Endodermal cell (in vitro differentiated cells): ENCODE measurements around the gene FBLN2. TPM values are rescaled to one million over a fixed set of nuclear protein-coding genes. Genes with fewer than 3 reads are reported as not detected.

ENCODE experiments used
- DNase-seq: peaks from one replicate; pipeline ENCODE4 v3.0.0-alpha.2; 2017
- H3K27ac ChIP-seq: 2 replicates; pipeline ENCODE4 v1.5.1; 2013; ENCODE audit warnings: mild to moderate bottlenecking, low read depth, low read length, moderate library complexity
- H3K27me3 ChIP-seq: 2 replicates; pipeline ENCODE4 v1.6.1; 2013; ENCODE audit warnings: mild to moderate bottlenecking, low read length, moderate library complexity; ENCODE audit not compliant: insufficient read depth, control insufficient read depth, poor library complexity, severe bottlenecking
- H3K36me3 ChIP-seq: 2 replicates; pipeline ENCODE4 v1.7.0; 2013; ENCODE audit warnings: mild to moderate bottlenecking, low read length, moderate library complexity; ENCODE audit not compliant: control insufficient read depth, insufficient read depth
- H3K4me1 ChIP-seq: one replicate; pipeline ENCODE4 v1.7.0; 2013; ENCODE audit warnings: low read length; ENCODE audit not compliant: control insufficient read depth, insufficient read depth
- H3K4me3 ChIP-seq: 2 replicates; pipeline ENCODE4 v1.5.1; 2013; ENCODE audit warnings: mild to moderate bottlenecking, low read length, moderate library complexity
- H3K9ac ChIP-seq: 2 replicates; pipeline ENCODE4 v1.6.1; 2013; ENCODE audit warnings: mild to moderate bottlenecking, low read length, moderate library complexity; ENCODE audit not compliant: poor library complexity, severe bottlenecking; ENCODE audit errors: extremely low read depth
- H3K9me3 ChIP-seq: 2 replicates; pipeline ENCODE4 v1.6.1; 2013; ENCODE audit warnings: mild to moderate bottlenecking, low read length, moderate library complexity; ENCODE audit not compliant: control insufficient read depth
- H3K27ac Mint-ChIP-seq: 2 replicates; pipeline ENCODE4 v1.8.0; 2020; ENCODE audit warnings: mixed read lengths
- H3K27me3 Mint-ChIP-seq: 2 replicates; pipeline ENCODE4 v1.8.0; 2021; ENCODE audit warnings: mild to moderate bottlenecking, mixed read lengths; ENCODE audit not compliant: insufficient read depth
- H3K36me3 Mint-ChIP-seq: 2 replicates; pipeline ENCODE4 v1.8.0; 2020; ENCODE audit warnings: low read depth, mixed read lengths
- H3K4me1 Mint-ChIP-seq: 2 replicates; pipeline ENCODE4 v1.8.0; 2020; ENCODE audit warnings: mixed read lengths
- H3K4me3 Mint-ChIP-seq: 2 replicates; pipeline ENCODE4 v1.8.0; 2020; ENCODE audit warnings: mild to moderate bottlenecking, moderate library complexity, mixed read lengths
- H3K9me3 Mint-ChIP-seq: 2 replicates; pipeline ENCODE4 v1.8.0; 2020; ENCODE audit warnings: mild to moderate bottlenecking, mixed read lengths
- WGBS, 2 experiments: methylation state at CpG; one replicate each; pipeline versions ENCODE4 v1.1.5 to v1.1.7; 2013; ENCODE audit warnings: missing lambda C conversion rate in 2 of 2, mixed read lengths in 1 of 2; ENCODE audit not compliant: insufficient coverage in 1 of 2, insufficient read length in 1 of 2; 5-methylcytosine and 5-hydroxymethylcytosine counted together
- total RNA-seq, 2 donors: library from RNA; stranded (reverse); fragmentation: NEBNext Ultra II Directional in 1 of 2; extraction: Animal tissue kit (Norgen Biotek cat#: 25700) in 1 of 2; gene quantifications; 2 replicates in 1 of 2; 3 replicates in 1 of 2; pipeline ENCODE4 v1.2.1, GENCODE V29; 2021
- TF ChIP-seq, protein P1 (sequence below): fragments of 200-600 bp; sonication (generic); conservative IDR thresholded peaks from 2 replicates; pipeline ENCODE4 v1.5.0; 2021; ENCODE audit warnings: antibody characterized with exemption, mild to moderate bottlenecking

The FBLN2 gene
- total RNA-seq, 2 donors from 2014 or later = 86.1 to 136 TPM

DNA sequence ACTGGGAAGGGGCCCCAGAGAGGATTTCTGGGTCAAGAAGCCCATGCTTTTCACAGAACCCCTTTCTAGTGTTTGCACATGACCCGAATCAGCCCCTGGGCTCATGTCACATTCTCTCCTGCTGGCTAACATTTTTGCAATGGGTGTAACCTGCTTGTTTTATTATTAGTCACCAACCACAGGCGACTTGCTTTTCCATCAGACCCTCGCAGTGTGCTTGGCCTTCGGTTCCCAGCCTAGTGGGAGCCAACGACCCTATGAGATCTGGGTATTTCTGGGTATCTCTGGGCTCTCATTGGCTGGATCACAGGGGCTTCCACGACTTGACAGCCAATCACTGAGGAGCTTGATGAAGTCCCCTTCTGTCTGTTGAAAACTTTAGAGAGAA is 11.0 kb upstream of the FBLN2 start:
- H3K36me3 ChIP-seq = no peaks in the 10 kb centered on the region
- TF ChIP-seq, protein P1, sequence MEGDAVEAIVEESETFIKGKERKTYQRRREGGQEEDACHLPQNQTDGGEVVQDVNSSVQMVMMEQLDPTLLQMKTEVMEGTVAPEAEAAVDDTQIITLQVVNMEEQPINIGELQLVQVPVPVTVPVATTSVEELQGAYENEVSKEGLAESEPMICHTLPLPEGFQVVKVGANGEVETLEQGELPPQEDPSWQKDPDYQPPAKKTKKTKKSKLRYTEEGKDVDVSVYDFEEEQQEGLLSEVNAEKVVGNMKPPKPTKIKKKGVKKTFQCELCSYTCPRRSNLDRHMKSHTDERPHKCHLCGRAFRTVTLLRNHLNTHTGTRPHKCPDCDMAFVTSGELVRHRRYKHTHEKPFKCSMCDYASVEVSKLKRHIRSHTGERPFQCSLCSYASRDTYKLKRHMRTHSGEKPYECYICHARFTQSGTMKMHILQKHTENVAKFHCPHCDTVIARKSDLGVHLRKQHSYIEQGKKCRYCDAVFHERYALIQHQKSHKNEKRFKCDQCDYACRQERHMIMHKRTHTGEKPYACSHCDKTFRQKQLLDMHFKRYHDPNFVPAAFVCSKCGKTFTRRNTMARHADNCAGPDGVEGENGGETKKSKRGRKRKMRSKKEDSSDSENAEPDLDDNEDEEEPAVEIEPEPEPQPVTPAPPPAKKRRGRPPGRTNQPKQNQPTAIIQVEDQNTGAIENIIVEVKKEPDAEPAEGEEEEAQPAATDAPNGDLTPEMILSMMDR = no peak
- no peak for DNase-seq
- peaks cover 10% of the 10 kb centered on the region for H3K4me1 Mint-ChIP-seq
- H3K27ac Mint-ChIP-seq = no peak overlapping the region
- peaks cover 3% of the 10 kb centered on the region for H3K9me3 Mint-ChIP-seq
- no peak overlapping the region for H3K9ac ChIP-seq
- WGBS, 2 experiments = 92 to 100% methylated on average over 1 to 6 of the region's 6 CpGs
- H3K4me1 ChIP-seq = no peaks in the 10 kb centered on the region
- H3K27me3 Mint-ChIP-seq = peaks cover 4% of the 10 kb centered on the region
- peaks cover 5% of the 10 kb centered on the region for H3K9me3 ChIP-seq
- no peaks in the 10 kb centered on the region for H3K27me3 ChIP-seq
- no peak overlapping the region for H3K4me3 Mint-ChIP-seq
- H3K4me3 ChIP-seq = no peak overlapping the region
- H3K27ac ChIP-seq = no peak overlapping the region
- H3K36me3 Mint-ChIP-seq = no peaks in the 10 kb centered on the region

- Mint-ChIP-seq H3K27me3 (peaks cover 7% of the 10 kb centered on the region), H3K4me1 (peaks cover 12% of the 10 kb centered on the region), H3K36me3 (no peaks in the 10 kb centered on the region), H3K9me3 (peaks cover 3% of the 10 kb centered on the region), H3K27ac (peak overlapping the region; percentile 72), H3K4me3 (no peak overlapping the region)
- Histone ChIP-seq H3K27ac (no peak overlapping the region), H3K9ac (no peak overlapping the region), H3K4me1 (no peaks in the 10 kb centered on the region), H3K9me3 (peaks cover 5% of the 10 kb centered on the region), H3K4me3 (no peak overlapping the region), H3K27me3 (no peaks in the 10 kb centered on the region), H3K36me3 (no peaks in the 10 kb centered on the region)
- TF ChIP-seq, protein P1 = peak; percentile 35
- 83 to 86% methylated on average over 8 of the region's 9 CpGs for WGBS, 2 experiments
- no peak for DNase-seq
These were observed 10.2 kb upstream of the FBLN2 start for GRCh38 chr3:13538520-13539291.

DNA sequence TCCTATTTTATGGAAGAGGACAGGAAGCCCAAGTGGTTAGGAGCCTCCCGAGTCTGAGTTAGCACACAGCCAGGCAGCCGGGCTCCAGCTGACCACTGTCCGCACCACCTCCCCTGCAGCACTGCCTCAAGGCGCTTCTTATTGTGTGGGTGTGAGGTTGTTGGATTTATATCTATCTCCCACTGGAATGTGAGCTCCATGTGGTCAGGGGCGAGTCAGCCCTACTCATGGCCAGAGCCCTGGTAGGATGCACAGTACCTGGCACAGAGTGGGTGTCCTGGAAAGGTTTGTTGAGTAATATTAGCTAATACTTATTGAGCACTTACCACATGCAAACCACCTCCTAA is 9.7 kb upstream of the FBLN2 start:
- 96 to 100% methylated on average over 3 to 5 of the region's 5 CpGs for WGBS, 2 experiments
- Histone ChIP-seq H3K27ac (no peak overlapping the region), H3K4me3 (no peak overlapping the region), H3K36me3 (no peaks in the 10 kb centered on the region), H3K27me3 (no peaks in the 10 kb centered on the region), H3K9ac (no peak overlapping the region), H3K4me1 (no peaks in the 10 kb centered on the region), H3K9me3 (peaks cover 5% of the 10 kb centered on the region)
- Mint-ChIP-seq H3K4me1 (peaks cover 12% of the 10 kb centered on the region), H3K4me3 (no peak overlapping the region), H3K36me3 (no peaks in the 10 kb centered on the region), H3K27me3 (peaks cover 7% of the 10 kb centered on the region), H3K27ac (no peak overlapping the region), H3K9me3 (peaks cover 3% of the 10 kb centered on the region)
- TF ChIP-seq, protein P1 = no peak
- DNase-seq = no peak
